TTC549 (cell line): Measurements from ENCODE around the gene PLCG1.

Experiments used
- FAIRE-seq: peaks from 2 replicates; lab custom pipeline; 2012; peaks lifted over from hg19 to GRCh38; lab: Jason Lieb, UNC

The PLCG1 gene

GRCh38 chr20:41142245-41142644, 4.9 kb downstream of the PLCG1 start:
- no peak for FAIRE-seq

DNA sequence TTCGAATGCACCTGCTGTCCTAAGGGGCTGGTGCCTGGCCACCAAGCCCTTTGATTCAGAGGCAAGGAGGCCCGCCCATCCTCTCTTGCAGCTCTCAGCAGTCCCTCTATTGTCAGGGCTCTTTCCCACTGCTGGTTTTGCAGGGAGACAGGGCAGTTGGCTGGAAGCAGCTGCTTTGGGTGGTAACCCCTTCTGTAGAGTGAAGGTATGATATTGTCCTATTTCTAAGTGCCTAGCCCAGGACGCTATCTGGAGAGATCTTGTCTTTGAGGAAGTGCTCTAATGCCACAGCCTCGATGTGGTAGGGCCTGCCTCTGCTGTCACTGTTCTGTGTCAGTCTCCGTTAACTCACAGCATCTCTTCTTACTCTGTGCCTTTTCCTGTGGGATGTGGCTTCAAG, 5.6 kb downstream of the PLCG1 start:
- FAIRE-seq, result no peak

GRCh38 chr20:41143354-41143753, 6.0 kb downstream of the PLCG1 start:
- no peak for FAIRE-seq

DNA sequence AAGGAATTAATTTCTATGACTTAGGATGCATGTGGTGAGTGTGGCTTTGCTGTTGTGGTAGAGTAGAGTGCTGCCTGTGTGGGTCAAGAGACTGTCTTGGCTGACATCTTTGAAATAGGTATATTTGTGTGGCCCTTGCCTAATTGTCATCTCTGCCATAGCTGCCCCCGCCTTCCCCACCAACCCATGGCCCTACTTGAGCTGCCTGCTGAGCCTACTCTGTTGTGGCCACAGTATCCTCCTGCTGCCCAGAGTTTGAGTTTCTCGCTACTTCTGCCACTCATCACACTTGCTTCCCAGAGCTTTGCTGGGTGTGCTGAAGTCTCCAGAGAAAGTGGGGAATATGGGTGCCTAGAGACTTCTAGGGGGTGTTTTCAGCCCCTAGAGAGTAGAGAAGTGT, 8.0 kb downstream of the PLCG1 start:
- FAIRE-seq, result no peak

GRCh38 chr20:41145821-41146620, 8.7 kb downstream of the PLCG1 start:
- no peak for FAIRE-seq

GRCh38 chr20:41147767-41148191, 10.4 kb downstream of the PLCG1 start:
- no peak for FAIRE-seq

DNA sequence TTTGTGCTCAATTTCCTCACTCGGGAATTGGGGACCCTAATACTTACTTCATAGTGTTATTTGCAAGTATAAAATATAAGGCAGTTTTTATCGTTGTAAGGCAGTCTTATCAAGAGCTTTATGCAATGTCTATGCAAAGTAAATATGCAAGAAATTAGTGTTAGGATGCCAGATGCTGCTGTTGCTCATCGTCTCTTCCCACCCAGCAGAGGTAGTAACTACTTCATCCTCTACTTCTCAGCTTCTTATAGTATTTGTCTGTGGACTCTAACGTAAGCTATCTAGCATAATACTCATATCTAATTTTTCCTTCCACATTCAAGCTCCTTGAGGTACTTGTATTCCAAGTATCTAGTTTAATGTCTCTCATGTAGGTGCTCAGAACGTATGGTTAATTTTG, 11.6 kb downstream of the PLCG1 start:
- no peak for FAIRE-seq

- FAIRE-seq, result no peak
Measured at GRCh38 chr20:41150664-41151063, 13.3 kb downstream of the PLCG1 start.

GRCh38 chr20:41151134-41151869, 14.0 kb downstream of the PLCG1 start:
- no peak for FAIRE-seq

- no peak for FAIRE-seq
Measured at GRCh38 chr20:41152108-41152757, 14.9 kb downstream of the PLCG1 start.

DNA sequence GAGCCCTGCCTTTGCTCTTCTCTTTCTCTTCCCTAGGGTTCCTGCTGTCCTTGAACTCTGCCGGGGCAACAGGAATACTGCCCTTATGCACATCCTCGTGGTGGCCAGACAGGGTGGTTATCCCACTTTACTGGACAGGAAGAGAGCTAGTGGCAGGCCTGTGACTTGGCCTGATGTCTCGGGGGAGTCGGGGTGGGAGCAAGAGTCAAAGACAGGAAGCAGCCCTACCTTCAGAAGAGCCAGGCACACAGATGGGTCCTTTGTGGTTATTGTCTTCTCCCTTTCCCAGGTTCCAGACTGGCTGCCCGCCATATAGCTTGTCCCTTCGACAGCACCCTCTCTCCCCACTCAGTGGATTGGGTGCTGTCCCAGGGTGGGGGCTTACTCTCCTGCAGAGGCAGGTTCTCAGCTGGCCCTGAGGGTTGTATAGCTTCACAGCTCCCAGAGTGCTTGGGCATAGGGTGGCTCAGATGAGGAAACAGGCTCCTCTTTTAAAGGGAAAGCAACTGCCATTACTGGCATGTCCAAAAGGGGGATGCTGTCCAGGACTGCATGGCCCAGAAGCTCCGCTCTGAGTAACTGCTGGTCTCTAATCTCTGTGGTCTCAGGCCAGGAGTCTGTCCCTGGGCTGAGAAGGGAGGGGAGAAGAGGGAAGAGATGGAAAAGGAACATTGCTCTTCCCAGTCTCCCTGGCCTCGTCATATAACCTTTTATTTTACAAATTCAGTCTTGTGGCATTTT, 17.3 kb downstream of the PLCG1 start:
- no peak for FAIRE-seq

- FAIRE-seq, result no peak
Measured at GRCh38 chr20:41155261-41155660, 17.9 kb downstream of the PLCG1 start.

DNA sequence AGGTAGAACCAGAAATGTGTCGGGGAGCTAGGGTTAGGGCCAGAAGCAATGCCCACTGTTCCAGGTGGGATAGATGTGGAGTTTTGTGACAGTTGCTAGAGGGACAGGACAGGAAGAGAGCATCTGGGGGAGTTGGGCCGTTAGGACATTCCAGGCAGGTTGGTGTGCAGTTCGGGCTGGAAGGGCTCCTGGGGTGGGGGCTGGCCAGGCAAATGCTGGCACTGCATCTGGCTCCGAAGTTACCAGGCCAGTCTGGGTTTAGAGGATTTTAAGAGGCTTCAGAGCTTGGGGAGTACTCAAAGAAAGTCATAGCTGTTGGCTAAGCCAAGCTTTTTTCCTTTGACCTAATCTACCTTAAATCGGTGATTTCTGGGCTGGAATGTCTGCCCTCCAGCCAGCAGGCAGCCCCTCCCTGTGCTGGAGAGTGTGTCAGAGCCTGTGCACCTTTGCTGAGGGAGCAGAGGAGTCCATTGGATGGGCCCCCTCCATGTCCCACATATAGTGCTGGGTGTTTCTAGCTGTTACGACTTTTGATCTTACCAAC, 20.8 kb downstream of the PLCG1 start:
- no peak for FAIRE-seq

GRCh38 chr20:41159547-41159946, 22.2 kb downstream of the PLCG1 start:
- FAIRE-seq, result no peak

DNA sequence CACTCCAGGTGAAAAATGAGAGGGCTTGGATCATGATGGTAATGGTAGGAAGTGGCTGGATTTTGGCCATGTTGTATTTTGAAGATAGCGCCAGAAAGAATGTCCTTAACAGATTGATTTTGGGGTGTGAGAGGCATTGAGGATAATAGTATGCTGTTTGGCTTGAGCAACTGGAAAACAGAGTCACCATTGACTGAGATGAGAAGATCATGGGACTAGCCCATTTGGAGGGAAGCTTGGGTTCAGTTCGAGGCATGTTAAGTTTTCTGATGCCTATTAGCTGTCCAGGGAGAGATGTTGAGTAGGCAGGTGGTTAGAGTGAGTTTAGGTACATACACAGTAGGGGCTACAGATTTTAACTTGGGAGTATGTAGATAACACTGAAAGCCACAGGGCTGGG, 23.3 kb downstream of the PLCG1 start:
- FAIRE-seq, result no peak

- no peak for FAIRE-seq
Measured at GRCh38 chr20:41161886-41162285, 24.5 kb downstream of the PLCG1 start.

DNA sequence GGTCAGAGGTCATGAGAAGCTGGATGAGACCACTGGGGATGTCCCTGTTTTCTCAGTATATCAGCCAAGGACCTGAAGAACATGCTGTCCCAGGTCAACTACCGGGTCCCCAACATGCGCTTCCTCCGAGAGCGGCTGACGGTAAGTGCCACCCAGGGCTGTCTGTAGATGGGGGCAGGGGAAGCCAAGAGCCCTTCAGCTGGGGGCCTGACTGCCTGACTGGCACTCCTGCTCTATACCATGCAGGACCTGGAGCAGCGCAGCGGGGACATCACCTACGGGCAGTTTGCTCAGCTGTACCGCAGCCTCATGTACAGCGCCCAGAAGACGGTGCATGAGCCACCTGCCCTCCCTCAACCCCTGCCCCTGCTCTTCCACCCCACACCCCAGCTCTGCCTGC, 25.1 kb downstream of the PLCG1 start:
- no peak for FAIRE-seq

GRCh38 chr20:41163821-41164220, 26.5 kb downstream of the PLCG1 start:
- FAIRE-seq, result no peak

DNA sequence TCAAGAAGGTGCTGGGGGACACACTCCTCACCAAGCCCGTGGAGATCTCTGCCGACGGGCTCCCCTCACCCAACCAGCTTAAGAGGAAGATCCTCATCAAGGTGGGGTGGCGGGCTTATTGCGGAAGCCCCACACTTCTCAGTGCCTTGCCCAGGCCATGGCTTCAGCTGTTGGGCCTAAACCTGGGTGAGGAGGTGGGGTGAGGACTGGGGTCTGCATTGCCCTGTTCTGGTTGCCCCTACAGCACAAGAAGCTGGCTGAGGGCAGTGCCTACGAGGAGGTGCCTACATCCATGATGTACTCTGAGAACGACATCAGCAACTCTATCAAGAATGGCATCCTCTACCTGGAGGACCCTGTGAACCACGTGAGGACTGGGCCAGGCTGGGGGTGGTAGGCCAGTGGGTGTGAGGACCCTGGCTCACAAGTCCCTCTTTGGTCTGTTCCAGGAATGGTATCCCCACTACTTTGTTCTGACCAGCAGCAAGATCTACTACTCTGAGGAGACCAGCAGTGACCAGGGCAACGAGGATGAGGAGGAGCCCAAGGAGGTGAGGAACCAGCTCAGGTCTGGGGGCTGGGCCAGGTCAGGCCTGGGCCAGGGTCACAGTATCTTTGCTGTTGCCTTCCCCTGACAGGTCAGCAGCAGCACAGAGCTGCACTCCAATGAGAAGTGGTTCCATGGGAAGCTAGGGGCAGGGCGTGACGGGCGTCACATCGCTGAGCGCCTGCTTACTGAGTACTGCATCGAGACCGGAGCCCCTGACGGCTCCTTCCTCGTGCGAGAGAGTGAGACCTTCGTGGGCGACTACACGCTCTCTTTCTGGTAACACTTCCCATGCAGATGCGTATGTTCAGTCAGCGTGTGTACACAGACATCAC, 27.9 kb downstream of the PLCG1 start:
- FAIRE-seq, result no peak

DNA sequence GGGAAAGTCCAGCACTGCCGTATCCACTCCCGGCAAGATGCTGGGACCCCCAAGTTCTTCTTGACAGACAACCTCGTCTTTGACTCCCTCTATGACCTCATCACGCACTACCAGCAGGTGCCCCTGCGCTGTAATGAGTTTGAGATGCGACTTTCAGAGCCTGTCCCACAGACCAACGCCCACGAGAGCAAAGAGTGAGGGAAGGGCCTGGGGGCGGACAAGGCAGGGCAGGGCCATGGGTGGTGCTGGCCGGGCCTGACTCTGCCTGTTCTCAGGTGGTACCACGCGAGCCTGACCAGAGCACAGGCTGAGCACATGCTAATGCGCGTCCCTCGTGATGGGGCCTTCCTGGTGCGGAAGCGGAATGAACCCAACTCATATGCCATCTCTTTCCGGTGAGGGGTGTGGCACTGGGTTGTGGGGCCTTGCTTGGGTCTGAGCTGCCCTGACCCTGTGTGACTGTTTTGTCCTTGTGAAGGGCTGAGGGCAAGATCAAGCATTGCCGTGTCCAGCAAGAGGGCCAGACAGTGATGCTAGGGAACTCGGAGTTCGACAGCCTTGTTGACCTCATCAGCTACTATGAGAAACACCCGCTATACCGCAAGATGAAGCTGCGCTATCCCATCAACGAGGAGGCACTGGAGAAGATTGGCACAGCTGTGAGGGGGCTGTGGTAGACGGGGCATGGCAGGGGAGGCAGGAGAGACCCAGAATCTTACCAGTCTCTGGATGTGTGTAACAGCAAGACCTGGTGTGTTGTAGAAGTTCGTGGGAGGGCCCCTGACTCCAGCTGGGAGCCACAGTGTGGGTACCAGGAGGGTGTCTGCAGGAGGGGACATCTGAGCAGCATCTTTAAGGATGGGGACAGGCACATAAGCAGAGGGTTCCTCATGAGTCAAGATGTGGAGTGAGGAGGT, 29.1 kb downstream of the PLCG1 start:
- FAIRE-seq, result no peak
